Measurements from ENCODE around the gene TIE1. TPM values are rescaled to one million over a fixed set of nuclear protein-coding genes. Genes with fewer than 3 reads are reported as not detected.

TIE1 gene
- total RNA-seq, 1 experiment from 2014 or later: 1.2 TPM

DNA sequence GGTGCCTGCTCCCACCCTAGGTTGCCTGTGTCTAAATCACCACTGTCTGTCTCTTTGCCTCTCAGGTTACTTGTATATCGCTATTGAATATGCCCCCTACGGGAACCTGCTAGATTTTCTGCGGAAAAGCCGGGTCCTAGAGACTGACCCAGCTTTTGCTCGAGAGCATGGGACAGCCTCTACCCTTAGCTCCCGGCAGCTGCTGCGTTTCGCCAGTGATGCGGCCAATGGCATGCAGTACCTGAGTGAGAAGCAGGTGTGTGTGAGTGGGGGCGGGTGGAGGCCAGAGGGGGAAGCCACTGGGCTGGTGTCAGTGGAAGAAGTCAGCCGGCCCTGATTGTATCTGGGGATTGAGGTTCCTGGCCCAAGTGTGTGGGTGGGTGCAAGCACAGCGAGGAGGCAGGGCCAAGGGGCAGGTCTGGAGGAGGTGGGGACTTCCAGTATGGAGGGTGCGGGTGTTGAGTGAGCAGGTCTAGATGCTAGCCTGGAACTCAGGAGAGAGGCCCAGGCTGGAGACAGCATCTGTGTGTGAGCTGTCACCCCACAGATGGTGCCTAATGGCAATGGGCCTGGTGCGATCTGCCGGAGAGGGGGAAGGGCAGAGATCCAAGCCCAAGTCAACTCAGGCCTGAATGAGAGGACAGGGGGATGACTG is 17.2 kb downstream of the TIE1 start:
- Mint-ChIP-seq H3K36me3 (ENCODE audit: insufficient read depth in 1 of 3, low read depth in 3 of 3) (no peaks in the 10 kb centered on the region), H3K27ac (no peak overlapping the region), H3K9me3 (no peaks in the 10 kb centered on the region), H3K4me1 (peaks cover 7 to 11% of the 10 kb centered on the region in 2 experiments), H3K27me3 (ENCODE audit: low read depth) (no peaks in the 10 kb centered on the region; the same call in none of the 2 replicates), H3K4me3 (no peak overlapping the region)
- Histone ChIP-seq H4K91ac (ENCODE audit: insufficient read length, low read depth, low read length) (no peak overlapping the region), H2AK5ac (ENCODE audit: insufficient read length, low read length) (no peak overlapping the region), H3K18ac (ENCODE audit: insufficient read length, low read depth, low read length) (no peak overlapping the region), H3K23ac (ENCODE audit: insufficient read length, low read depth, low read length) (no peak overlapping the region), H2BK15ac (ENCODE audit: low read depth, low read length) (no peak overlapping the region), H2BK20ac (ENCODE audit: low read depth, low read length, poor library complexity, severe bottlenecking) (no peak overlapping the region), H3K4me1 (ENCODE audit: insufficient read depth, low read length) (no peaks in the 10 kb centered on the region), H3K9ac (ENCODE audit: extremely low read depth, insufficient read length, low read length) (no peak overlapping the region), H3K56ac (ENCODE audit: insufficient read length, low read depth, low read length) (no peak overlapping the region), H3K14ac (ENCODE audit: insufficient read depth, low read length) (no peak overlapping the region), H4K20me1 (ENCODE audit: control insufficient read depth, insufficient read depth, insufficient read length) (no peaks in the 10 kb centered on the region), H2BK12ac (ENCODE audit: insufficient read length, low read depth, low read length) (no peak overlapping the region), H3K4ac (ENCODE audit: low read depth, low read length) (no peak overlapping the region), H3K9me3 (ENCODE audit: control insufficient read depth, low read depth, low read length) (no peaks in the 10 kb centered on the region), H2AFZ (ENCODE audit: low read length) (no peak overlapping the region), H4K8ac (replicated peaks; ENCODE audit: insufficient read length, low read depth, low read length) (no peak overlapping the region), H2BK120ac (ENCODE audit: low read depth, low read length, poor library complexity, severe bottlenecking) (no peak overlapping the region), H3K27me3 (ENCODE audit: insufficient read depth, low read length) (no peaks in the 10 kb centered on the region), H4K5ac (ENCODE audit: insufficient read length, low read depth, low read length) (no peak overlapping the region), H3K79me2 (ENCODE audit: insufficient read depth, low read length) (no peaks in the 10 kb centered on the region), H3K27ac (ENCODE audit: insufficient read length, low read depth, low read length) (no peak overlapping the region), H3T11ph (ENCODE audit: low read length) (no peak overlapping the region), H2BK5ac (ENCODE audit: insufficient read length, low read length) (no peak overlapping the region), H3K23me2 (ENCODE audit: insufficient read length, low read depth, low read length, poor library complexity, severe bottlenecking) (no peaks in the 10 kb centered on the region), H3K79me1 (ENCODE audit: insufficient read depth, low read depth, low read length, poor library complexity, severe bottlenecking) (no peaks in the 10 kb centered on the region), H3K4me2 (ENCODE audit: insufficient read depth, insufficient read length, low read length) (no peak overlapping the region)
- TF ChIP-seq, protein P1, sequence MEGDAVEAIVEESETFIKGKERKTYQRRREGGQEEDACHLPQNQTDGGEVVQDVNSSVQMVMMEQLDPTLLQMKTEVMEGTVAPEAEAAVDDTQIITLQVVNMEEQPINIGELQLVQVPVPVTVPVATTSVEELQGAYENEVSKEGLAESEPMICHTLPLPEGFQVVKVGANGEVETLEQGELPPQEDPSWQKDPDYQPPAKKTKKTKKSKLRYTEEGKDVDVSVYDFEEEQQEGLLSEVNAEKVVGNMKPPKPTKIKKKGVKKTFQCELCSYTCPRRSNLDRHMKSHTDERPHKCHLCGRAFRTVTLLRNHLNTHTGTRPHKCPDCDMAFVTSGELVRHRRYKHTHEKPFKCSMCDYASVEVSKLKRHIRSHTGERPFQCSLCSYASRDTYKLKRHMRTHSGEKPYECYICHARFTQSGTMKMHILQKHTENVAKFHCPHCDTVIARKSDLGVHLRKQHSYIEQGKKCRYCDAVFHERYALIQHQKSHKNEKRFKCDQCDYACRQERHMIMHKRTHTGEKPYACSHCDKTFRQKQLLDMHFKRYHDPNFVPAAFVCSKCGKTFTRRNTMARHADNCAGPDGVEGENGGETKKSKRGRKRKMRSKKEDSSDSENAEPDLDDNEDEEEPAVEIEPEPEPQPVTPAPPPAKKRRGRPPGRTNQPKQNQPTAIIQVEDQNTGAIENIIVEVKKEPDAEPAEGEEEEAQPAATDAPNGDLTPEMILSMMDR (conservative IDR thresholded peaks at IDR 0.05): no peak
- no peak for DNase-seq
- WGBS (ENCODE audit: extremely low coverage, insufficient read length, low lambda C conversion rate): no CpG with 5 or more reads among the region's 15 CpGs
